Measurements from ENCODE around the gene CPT1B.

DNA sequence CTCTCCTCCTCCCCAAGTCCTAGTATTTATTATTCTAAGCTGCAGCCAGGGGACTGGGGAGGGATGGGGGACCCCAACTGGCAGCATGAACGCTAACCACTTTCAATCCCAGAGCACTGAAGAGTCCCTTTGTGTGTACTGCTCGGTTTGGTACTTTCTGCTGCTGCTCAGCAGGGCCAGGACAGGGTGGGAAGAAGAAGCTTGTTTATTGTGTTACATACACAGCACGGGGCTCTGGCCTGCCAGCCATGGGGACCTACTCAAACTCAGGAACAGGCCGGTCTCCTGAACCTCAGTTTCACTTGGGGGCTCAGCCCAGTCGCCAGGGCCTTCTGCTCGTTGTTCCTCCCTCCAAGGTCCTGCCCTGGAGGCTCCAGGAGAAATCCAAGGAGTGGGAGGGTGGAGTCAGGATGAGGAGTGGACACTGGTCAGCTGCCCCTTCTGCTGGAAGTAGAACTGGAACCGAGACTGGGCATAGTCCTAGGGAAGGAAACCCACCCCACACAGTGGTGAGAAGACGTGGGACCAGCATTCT is 616 bp upstream of the CPT1B start:
- TF ChIP-seq, protein P1, sequence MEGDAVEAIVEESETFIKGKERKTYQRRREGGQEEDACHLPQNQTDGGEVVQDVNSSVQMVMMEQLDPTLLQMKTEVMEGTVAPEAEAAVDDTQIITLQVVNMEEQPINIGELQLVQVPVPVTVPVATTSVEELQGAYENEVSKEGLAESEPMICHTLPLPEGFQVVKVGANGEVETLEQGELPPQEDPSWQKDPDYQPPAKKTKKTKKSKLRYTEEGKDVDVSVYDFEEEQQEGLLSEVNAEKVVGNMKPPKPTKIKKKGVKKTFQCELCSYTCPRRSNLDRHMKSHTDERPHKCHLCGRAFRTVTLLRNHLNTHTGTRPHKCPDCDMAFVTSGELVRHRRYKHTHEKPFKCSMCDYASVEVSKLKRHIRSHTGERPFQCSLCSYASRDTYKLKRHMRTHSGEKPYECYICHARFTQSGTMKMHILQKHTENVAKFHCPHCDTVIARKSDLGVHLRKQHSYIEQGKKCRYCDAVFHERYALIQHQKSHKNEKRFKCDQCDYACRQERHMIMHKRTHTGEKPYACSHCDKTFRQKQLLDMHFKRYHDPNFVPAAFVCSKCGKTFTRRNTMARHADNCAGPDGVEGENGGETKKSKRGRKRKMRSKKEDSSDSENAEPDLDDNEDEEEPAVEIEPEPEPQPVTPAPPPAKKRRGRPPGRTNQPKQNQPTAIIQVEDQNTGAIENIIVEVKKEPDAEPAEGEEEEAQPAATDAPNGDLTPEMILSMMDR (IDR thresholded peaks at IDR 0.05), result no peak
- no peak for TF ChIP-seq POLR2A (IDR thresholded peaks at IDR 0.05)

All from thyroid gland (tissue), 4 donors.